Neural progenitor cell (in vitro differentiated cells): ENCODE measurements around the gene EDRF1.

Experiments used
- CTCF ChIP-seq: fragments of 200-600 bp; sonication (generic); IDR thresholded peaks from 2 replicates; pipeline ENCODE4 v1.5.1; 2017; ENCODE audit warnings: antibody characterized with exemption, mild to moderate bottlenecking
- EZH2 ChIP-seq: fragments of 200-600 bp; sonication (generic); IDR thresholded peaks from 2 replicates; pipeline ENCODE4 v1.6.1; 2017; ENCODE audit warnings: antibody characterized with exemption, mild to moderate bottlenecking, moderate library complexity
- EZH2phosphoT487 ChIP-seq: fragments of 200-600 bp; sonication (generic); IDR thresholded peaks from 2 replicates; pipeline ENCODE4 v1.6.1; 2017; ENCODE audit warnings: antibody characterized with exemption

DNA sequence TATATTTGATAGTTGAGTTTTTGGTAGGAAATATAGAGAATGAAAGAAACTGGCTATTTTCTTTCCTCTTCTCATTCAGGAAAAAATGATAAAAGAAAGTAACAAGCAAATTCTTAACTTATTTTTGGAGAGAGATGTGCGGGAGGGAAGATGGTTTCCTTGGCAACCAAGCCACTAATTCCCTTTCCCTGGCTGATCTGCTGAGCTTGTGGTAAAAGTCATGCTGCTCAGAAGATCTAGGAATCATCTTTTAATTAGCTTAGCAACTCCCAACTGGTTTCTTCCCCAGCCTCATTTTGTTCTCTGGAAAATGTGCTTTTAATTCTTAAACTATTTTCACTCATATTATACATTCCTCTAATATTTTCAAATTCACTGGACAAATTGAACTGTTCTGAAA lies 91.7 kb downstream of the EDRF1 start:
- TF ChIP-seq CTCF (no peak), EZH2phosphoT487 (no peak), EZH2 (no peak)
